ENCODE results near the gene C1GALT1. TPM values are rescaled to one million over a fixed set of nuclear protein-coding genes. Genes with fewer than 3 reads are reported as not detected.
"Not testable (repeated sequence)": the region's sequence is repeated elsewhere in the genome, so short reads cannot be mapped to it uniquely, and the experiment has no call there.

The C1GALT1 gene
- 69.8 and 76.4 TPM in 2 replicates for total RNA-seq (2014; rRNA removed; shearing (Covaris generic))

- peak; percentile 97 for DNase-seq (ENCODE audit: low read depth)
These were observed at the start of gene C1GALT1 for GRCh38 chr7:7182156-7183060. Gene C1GALT1 (plus strand): TSS chr7:7182544. CDS start chr7:7234320, 51,776 bp downstream.

GRCh38 chr7:7134046-7134445 is 48.3 kb upstream of the C1GALT1 start:
- DNase-seq (ENCODE audit: low read depth), result no peak

- DNase-seq (ENCODE audit: low read depth), result no peak
These were observed 47.3 kb upstream of the C1GALT1 start for GRCh38 chr7:7135074-7135473.

- DNase-seq (ENCODE audit: low read depth), result not testable (repeated sequence)
These were observed 46.4 kb upstream of the C1GALT1 start for GRCh38 chr7:7135924-7136323.

- DNase-seq (ENCODE audit: low read depth), result peak; percentile 12
These were observed 45.6 kb upstream of the C1GALT1 start for GRCh38 chr7:7136466-7137381.

- DNase-seq (ENCODE audit: low read depth), result no peak
These were observed 43.4 kb upstream of the C1GALT1 start for GRCh38 chr7:7138897-7139296.

- not testable (repeated sequence) for DNase-seq (ENCODE audit: low read depth)
These were observed 38.9 kb upstream of the C1GALT1 start for GRCh38 chr7:7143404-7143803.

GRCh38 chr7:7145151-7145550 is 37.2 kb upstream of the C1GALT1 start:
- not testable (repeated sequence) for DNase-seq (ENCODE audit: low read depth)

GRCh38 chr7:7146837-7147236 is 35.5 kb upstream of the C1GALT1 start:
- DNase-seq (ENCODE audit: low read depth), result no peak

- no peak for DNase-seq (ENCODE audit: low read depth)
These were observed 33.4 kb upstream of the C1GALT1 start for GRCh38 chr7:7148798-7149481.

- DNase-seq (ENCODE audit: low read depth), result no peak
These were observed 31.1 kb upstream of the C1GALT1 start for GRCh38 chr7:7151285-7151684.

GRCh38 chr7:7151865-7152264 is 30.5 kb upstream of the C1GALT1 start:
- DNase-seq (ENCODE audit: low read depth), result no peak

- no peak for DNase-seq (ENCODE audit: low read depth)
These were observed 30.0 kb upstream of the C1GALT1 start for GRCh38 chr7:7152315-7152714.

GRCh38 chr7:7154355-7154754 is 28.0 kb upstream of the C1GALT1 start:
- DNase-seq (ENCODE audit: low read depth), result not testable (repeated sequence)

GRCh38 chr7:7156663-7157062 is 25.7 kb upstream of the C1GALT1 start:
- no peak for DNase-seq (ENCODE audit: low read depth)

- peak; percentile 81 for DNase-seq (ENCODE audit: low read depth)
These were observed 25.0 kb upstream of the C1GALT1 start for GRCh38 chr7:7157177-7157886.

- peak; percentile 69 for DNase-seq (ENCODE audit: low read depth)
These were observed 24.5 kb upstream of the C1GALT1 start for GRCh38 chr7:7157887-7158271.

GRCh38 chr7:7159063-7159658 is 23.2 kb upstream of the C1GALT1 start:
- no peak for DNase-seq (ENCODE audit: low read depth)

- DNase-seq (ENCODE audit: low read depth), result peak; percentile 27
These were observed 17.8 kb upstream of the C1GALT1 start for GRCh38 chr7:7164591-7164990.

- no peak for DNase-seq (ENCODE audit: low read depth)
These were observed 17.0 kb upstream of the C1GALT1 start for GRCh38 chr7:7165372-7165771.

- DNase-seq (ENCODE audit: low read depth), result no peak
These were observed 16.0 kb upstream of the C1GALT1 start for GRCh38 chr7:7166318-7166717.

Measured in M059J (cell line).